CD4-positive, alpha-beta T cell (primary cell): Measurements from ENCODE around the gene OPCML. TPM values are rescaled to one million over a fixed set of nuclear protein-coding genes. Genes with fewer than 3 reads are reported as not detected.

Source experiments
- ATAC-seq: fragments of 200-7000 bp; cut with Tn5 transposase; one replicate; pipeline ENCODE4 v1.10.0; 2022; ENCODE audit warnings: mild to moderate bottlenecking; ENCODE audit not compliant: poor library complexity
- CTCF ChIA-PET: fragments of 350-600 bp; sonication (Branson Sonifier 250); formaldehyde crosslinking; loops from one replicate; lab custom pipeline; 2021; ENCODE audit warnings: antibody characterized with exemption, inconsistent platforms; lab: Charles Lee
- POLR2A ChIA-PET: fragments of 350-600 bp; sonication (Branson Sonifier 250); formaldehyde crosslinking; loops from one replicate; lab custom pipeline; 2021; ENCODE audit warnings: antibody characterized with exemption, inconsistent platforms; lab: Charles Lee
- DNase-seq, 14 experiments: peaks; one replicate each; pipeline ENCODE4 v3.0.0-alpha.2; 2013 to 2020; ENCODE audit warnings: mixed read lengths in 2 of 14
- H3K27ac ChIP-seq, 2 donors: one replicate each; pipeline versions ENCODE4 v1.5.1 to v1.7.0; 2013; ENCODE audit warnings: low read length in 2 of 2, low read depth in 1 of 2, mild to moderate bottlenecking in 1 of 2
- H3K27me3 ChIP-seq, 2 experiments: 1 replicate in 1 of 2; 2 replicates in 1 of 2; pipeline versions ENCODE4 v1.6.1 to v1.7.0; 2013; ENCODE audit warnings: low read length in 2 of 2, control low read depth in 1 of 2, mild to moderate bottlenecking in 1 of 2, moderate library complexity in 1 of 2; ENCODE audit not compliant: insufficient read depth in 2 of 2, control insufficient read depth in 1 of 2
- H3K36me3 ChIP-seq: one replicate; pipeline ENCODE4 v1.6.1; 2013; ENCODE audit warnings: low read length, control low read depth; ENCODE audit not compliant: insufficient read depth
- H3K4me1 ChIP-seq: one replicate; pipeline ENCODE4 v1.6.1; 2013; ENCODE audit warnings: low read length, control low read depth; ENCODE audit not compliant: insufficient read depth
- H3K4me3 ChIP-seq: one replicate; pipeline ENCODE4 v1.5.1; 2013; ENCODE audit warnings: mild to moderate bottlenecking, low read length, moderate library complexity
- H3K9me3 ChIP-seq, 2 experiments: 1 replicate in 1 of 2; 2 replicates in 1 of 2; pipeline versions ENCODE4 v1.6.1 to v1.7.0; 2013; ENCODE audit warnings: low read length in 2 of 2, mild to moderate bottlenecking in 2 of 2, control low read depth in 1 of 2, moderate library complexity in 1 of 2; ENCODE audit not compliant: control insufficient read depth in 1 of 2, insufficient read depth in 1 of 2
- H3K27ac Mint-ChIP-seq: one replicate; pipeline ENCODE4 v1.8.0; 2020; ENCODE audit warnings: mixed read lengths
- H3K27me3 Mint-ChIP-seq: one replicate; pipeline ENCODE4 v1.8.0; 2021; ENCODE audit warnings: mixed read lengths
- H3K36me3 Mint-ChIP-seq: one replicate; pipeline ENCODE4 v1.8.0; 2021; ENCODE audit warnings: low read depth, mixed read lengths
- H3K4me1 Mint-ChIP-seq: one replicate; pipeline ENCODE4 v1.8.0; 2021; ENCODE audit warnings: low read depth, mixed read lengths
- H3K4me3 Mint-ChIP-seq: one replicate; pipeline ENCODE4 v1.8.0; 2020; ENCODE audit warnings: mild to moderate bottlenecking, mixed read lengths
- H3K9me3 Mint-ChIP-seq: one replicate; pipeline ENCODE4 v1.8.0; 2020; ENCODE audit warnings: mixed read lengths
- CTCF ChIP-seq: fragments of 200-600 bp; IDR thresholded peaks from one replicate; pipeline ENCODE4 v1.8.0; 2022; ENCODE audit warnings: antibody characterized with exemption, mild to moderate bottlenecking
- intact Hi-C, 2 experiments: fragments of 100-400 bp; cut with DNase I in 1 of 2; cut with micrococcal nuclease in 1 of 2; formaldehyde crosslinking; loops; one replicate each; pipeline versions ENCODE4 v1.15.1 to v1.9.0; 2023 to 2025; cut with DNase I, micrococcal nuclease
- total RNA-seq, 174 experiments: library from RNA in 2 of 174; stranded (reverse) in 2 of 174; gene quantifications; one replicate each; pipeline ENCODE4 v1.2.3 and lab custom pipeline; 2021 to 2026

OPCML gene
- total RNA-seq, 2 experiments from 2014 or later: not detected

GRCh38 chr11:132544007-132544406, 988.3 kb downstream of the OPCML start:
- Histone ChIP-seq H3K9me3 (no peaks in the 10 kb centered on the region), H3K4me1 (no peaks in the 10 kb centered on the region), H3K27me3 (no peaks in the 10 kb centered on the region), H3K27ac (no peak overlapping the region), H3K36me3 (no peaks in the 10 kb centered on the region), H3K4me3 (no peak overlapping the region)
- intact Hi-C loops: no loop called here
- POLR2A ChIA-PET: no interaction called here
- no peak for DNase-seq
- H3K27ac Mint-ChIP-seq: no peak overlapping the region
- ATAC-seq: no peak
- H3K4me1 Mint-ChIP-seq: no peaks in the 10 kb centered on the region
- peaks cover 3% of the 10 kb centered on the region for H3K9me3 Mint-ChIP-seq
- H3K4me3 Mint-ChIP-seq: no peak overlapping the region
- H3K27me3 Mint-ChIP-seq: no peaks in the 10 kb centered on the region
- H3K36me3 Mint-ChIP-seq: no peaks in the 10 kb centered on the region
- no peak for TF ChIP-seq CTCF
- CTCF ChIA-PET: no interaction called here

- Mint-ChIP-seq H3K27me3 (no peaks in the 10 kb centered on the region), H3K4me3 (no peak overlapping the region), H3K9me3 (peaks cover 3% of the 10 kb centered on the region), H3K36me3 (no peaks in the 10 kb centered on the region), H3K4me1 (no peaks in the 10 kb centered on the region), H3K27ac (no peak overlapping the region)
- POLR2A ChIA-PET: no interaction called here
- H3K27me3 ChIP-seq: no peaks in the 10 kb centered on the region
- ATAC-seq: no peak
- no peak for DNase-seq
- H3K4me1 ChIP-seq: no peaks in the 10 kb centered on the region
- TF ChIP-seq CTCF: no peak
- CTCF ChIA-PET: no interaction called here
- H3K9me3 ChIP-seq: no peaks in the 10 kb centered on the region
- intact Hi-C loops: no loop called here
- no peaks in the 10 kb centered on the region for H3K36me3 ChIP-seq
- no peak overlapping the region for H3K4me3 ChIP-seq
- no peak overlapping the region for H3K27ac ChIP-seq
Observed at GRCh38 chr11:132541794-132542193, 990.5 kb downstream of the OPCML start.

- intact Hi-C loops: no loop called here
- no peak for ATAC-seq
- no peak for DNase-seq
- Mint-ChIP-seq H3K4me1 (no peaks in the 10 kb centered on the region), H3K9me3 (peaks cover 3% of the 10 kb centered on the region), H3K36me3 (no peaks in the 10 kb centered on the region), H3K4me3 (no peak overlapping the region), H3K27me3 (no peaks in the 10 kb centered on the region), H3K27ac (no peak overlapping the region)
- no peak overlapping the region for H3K27ac ChIP-seq
- no peaks in the 10 kb centered on the region for H3K27me3 ChIP-seq
- ChIA-PET CTCF (no interaction called here), POLR2A (no interaction called here)
- H3K9me3 ChIP-seq: no peaks in the 10 kb centered on the region
- H3K4me3 ChIP-seq: no peak overlapping the region
- H3K4me1 ChIP-seq: no peaks in the 10 kb centered on the region
- H3K36me3 ChIP-seq: no peaks in the 10 kb centered on the region
- no peak for TF ChIP-seq CTCF
Observed at GRCh38 chr11:132540581-132540980, 991.7 kb downstream of the OPCML start.
